Smooth muscle cell (in vitro differentiated cells): ENCODE results near the gene ST6GALNAC1. TPM values are rescaled to one million over a fixed set of nuclear protein-coding genes. Genes with fewer than 3 reads are reported as not detected.
A peak's percentile ranks its signal among the peaks of the same experiment; 100 is the strongest.
"Not testable (repeated sequence)": the region's sequence is repeated elsewhere in the genome, so short reads cannot be mapped to it uniquely, and the experiment has no call there.

ENCODE experiments used
- DNase-seq: peaks from one replicate; lab custom pipeline; 2025; ENCODE audit not compliant: unreplicated experiment; lab: John Stamatoyannopoulos, UW
- H2AFZ ChIP-seq: fragments of 200-600 bp; sonication (generic); 2 replicates; pipeline ENCODE4 v1.6.0; 2016; ENCODE audit warnings: antibody characterized with exemption, low read depth, mild to moderate bottlenecking
- H3F3A ChIP-seq: fragments of 200-600 bp; sonication (generic); 2 replicates; pipeline ENCODE4 v1.6.0; 2017; ENCODE audit warnings: antibody characterized with exemption, low read depth
- H3K27ac ChIP-seq: fragments of 200-600 bp; sonication (generic); 2 replicates; pipeline ENCODE4 v1.5.1; 2016; ENCODE audit warnings: low read depth, mild to moderate bottlenecking
- H3K27me3 ChIP-seq: fragments of 200-600 bp; sonication (generic); 2 replicates; pipeline ENCODE4 v1.6.1; 2016; ENCODE audit warnings: low read depth, mild to moderate bottlenecking
- H3K36me3 ChIP-seq: fragments of 200-600 bp; sonication (generic); 2 replicates; pipeline ENCODE4 v1.5.1; 2016; ENCODE audit warnings: low read depth
- H3K4me1 ChIP-seq: fragments of 200-600 bp; sonication (generic); 2 replicates; pipeline ENCODE4 v1.5.1; 2016; ENCODE audit warnings: low read depth
- H3K4me2 ChIP-seq: fragments of 200-600 bp; sonication (generic); 2 replicates; pipeline ENCODE4 v1.6.0; 2016; ENCODE audit warnings: mild to moderate bottlenecking
- H3K4me3 ChIP-seq: fragments of 200-600 bp; sonication (generic); 2 replicates; pipeline ENCODE4 v1.5.1; 2016; ENCODE audit warnings: mild to moderate bottlenecking
- H3K79me2 ChIP-seq: fragments of 200-600 bp; sonication (generic); 2 replicates; pipeline ENCODE4 v1.6.0; 2016; ENCODE audit warnings: low read depth, mild to moderate bottlenecking
- H3K9ac ChIP-seq: fragments of 200-600 bp; sonication (generic); 2 replicates; pipeline ENCODE4 v1.6.0; 2016; ENCODE audit warnings: low read depth
- H3K9me3 ChIP-seq: fragments of 200-600 bp; sonication (generic); replicated peaks from 2 replicates; pipeline ENCODE4 v1.5.1; 2016; ENCODE audit warnings: low read depth
- H4K20me1 ChIP-seq: fragments of 200-600 bp; sonication (generic); 2 replicates; pipeline ENCODE4 v1.6.0; 2016; ENCODE audit warnings: low read depth
- CTCF ChIP-seq: fragments of 200-600 bp; sonication (generic); IDR thresholded peaks from 2 replicates; pipeline ENCODE4 v1.5.1; 2017; ENCODE audit warnings: borderline replicate concordance, mild to moderate bottlenecking, antibody characterized with exemption; ENCODE audit not compliant: insufficient read depth, poor library complexity, severe bottlenecking
- WGBS: methylation state at CpG from one replicate; pipeline ENCODE4 v1.1.7; 2016; ENCODE audit warnings: low lambda C conversion rate; 5-methylcytosine and 5-hydroxymethylcytosine counted together
- polyA plus RNA-seq: library from polyadenylated mRNA; unstranded; fragments of >200 nt; fragmentation: Nextera tagmentation; extraction: Ambion mirVana; gene quantifications from 2 replicates; pipeline ENCODE4 v1.2.1, GENCODE V29; 2016
- total RNA-seq: library from RNA; depleted of rRNA; stranded (reverse); fragments of >200 nt; gene quantifications from 2 replicates; pipeline ENCODE4 v1.2.3, GENCODE V29; 2014

The ST6GALNAC1 gene
- total and polyA plus RNA-seq, 2 experiments from 2014 or later, result not detected

DNA sequence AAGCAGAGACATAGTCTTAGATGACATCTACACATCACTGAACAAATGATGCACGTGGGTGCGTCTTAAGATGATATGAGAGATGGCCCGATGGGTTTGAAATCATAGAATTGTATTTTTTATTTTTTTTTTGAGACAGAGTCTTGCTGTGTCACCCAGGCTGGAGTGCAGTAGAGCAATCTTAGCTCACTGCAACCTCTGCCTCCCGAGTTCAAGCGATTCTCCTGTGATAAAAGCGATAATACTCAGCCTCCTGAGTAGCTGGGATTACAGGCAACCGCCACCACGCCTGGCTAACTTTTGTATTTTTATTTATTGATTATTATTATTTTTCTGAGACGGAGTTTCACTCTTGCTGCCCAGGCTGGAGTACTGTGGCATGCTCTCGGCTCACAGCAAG lies 5.3 kb downstream of the ST6GALNAC1 start:
- peaks cover 7% of the 10 kb centered on the region for H3K4me1 ChIP-seq
- no peak for DNase-seq
- no peaks in the 10 kb centered on the region for H3K9me3 ChIP-seq
- no peaks in the 10 kb centered on the region for H3K79me2 ChIP-seq
- H4K20me1 ChIP-seq, result no peaks in the 10 kb centered on the region
- H3K4me3 ChIP-seq, result no peak overlapping the region
- 89% methylated on average over 10 of the region's 10 CpGs for WGBS
- no peaks in the 10 kb centered on the region for H3K27me3 ChIP-seq
- H3F3A ChIP-seq, result peaks cover 6% of the 10 kb centered on the region
- H3K4me2 ChIP-seq, result no peak overlapping the region
- H3K27ac ChIP-seq, result no peak overlapping the region
- no peaks in the 10 kb centered on the region for H3K36me3 ChIP-seq
- no peak overlapping the region for H2AFZ ChIP-seq
- TF ChIP-seq CTCF, result no peak
- H3K9ac ChIP-seq, result no peak overlapping the region

DNA sequence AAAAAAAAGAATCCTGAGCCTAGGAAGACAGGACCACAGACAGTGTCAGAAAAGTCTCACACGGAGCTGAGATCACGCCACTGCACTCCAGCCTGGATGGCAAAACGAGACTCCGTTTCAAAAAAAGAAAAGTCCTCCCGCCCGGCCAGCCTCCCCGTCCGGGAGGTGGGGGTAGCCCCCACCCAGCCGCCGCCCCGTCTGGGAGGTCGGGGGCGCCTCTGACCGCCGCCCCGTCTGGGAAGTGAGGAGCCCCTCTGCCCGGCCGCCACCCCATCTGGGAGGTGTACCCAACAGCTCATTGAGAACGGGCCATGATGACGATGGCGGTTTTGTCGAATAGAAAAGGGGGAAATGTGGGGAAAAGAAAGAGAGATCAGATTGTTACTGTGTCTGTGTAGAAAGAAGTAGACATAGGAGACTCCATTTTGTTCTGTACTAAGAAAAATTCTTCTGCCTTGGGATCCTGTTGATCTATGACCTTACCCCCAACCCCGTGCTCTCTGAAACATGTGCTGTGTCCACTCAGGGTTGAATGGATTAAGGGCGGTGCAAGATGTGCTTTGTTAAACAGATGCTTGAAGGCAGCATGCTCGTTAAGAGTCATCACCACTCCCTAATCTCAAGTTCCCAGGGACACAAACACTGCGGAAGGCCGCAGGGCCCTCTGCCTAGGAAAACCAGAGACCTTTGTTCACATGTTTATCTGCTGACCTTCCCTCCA lies 6.9 kb downstream of the ST6GALNAC1 start:
- peak overlapping the region; percentile 87 for H3K27ac ChIP-seq
- not testable (repeated sequence) for H3K4me3 ChIP-seq, H3K27me3 ChIP-seq, H3K4me1 ChIP-seq, H3K79me2 ChIP-seq, H4K20me1 ChIP-seq, H3K36me3 ChIP-seq, H3K9me3 ChIP-seq, DNase-seq, H2AFZ ChIP-seq, H3K9ac ChIP-seq, H3F3A ChIP-seq
- WGBS, result 83% methylated on average over 21 of the region's 27 CpGs
- H3K4me2 ChIP-seq, result peak overlapping the region; percentile 46

- Histone ChIP-seq H4K20me1 (no peaks in the 10 kb centered on the region), H3K27me3 (no peaks in the 10 kb centered on the region), H2AFZ (no peak overlapping the region), H3K79me2 (no peaks in the 10 kb centered on the region), H3K4me3 (no peak overlapping the region), H3K27ac (peak overlapping the region; percentile 87), H3K9me3 (no peaks in the 10 kb centered on the region), H3K4me2 (peak overlapping the region; percentile 46), H3K4me1 (peaks cover 7% of the 10 kb centered on the region), H3K9ac (peak overlapping the region; percentile 27), H3K36me3 (no peaks in the 10 kb centered on the region), H3F3A (peaks cover 6% of the 10 kb centered on the region)
- DNase-seq, result no peak
- TF ChIP-seq CTCF, result no peak
- 33% methylated on average over 8 of the region's 8 CpGs for WGBS
Measured at GRCh38 chr17:76635659-76636360, 7.7 kb downstream of the ST6GALNAC1 start.

GRCh38 chr17:76635039-76635438 lies 8.5 kb downstream of the ST6GALNAC1 start:
- H4K20me1 ChIP-seq, result no peaks in the 10 kb centered on the region
- H3K9me3 ChIP-seq, result no peaks in the 10 kb centered on the region
- DNase-seq, result no peak
- H3K27me3 ChIP-seq, result no peaks in the 10 kb centered on the region
- H3K9ac ChIP-seq, result peak overlapping the region; percentile 27
- H3K36me3 ChIP-seq, result no peaks in the 10 kb centered on the region
- peaks cover 7% of the 10 kb centered on the region for H3K4me1 ChIP-seq
- peak overlapping the region; percentile 46 for H3K4me2 ChIP-seq
- no peak for TF ChIP-seq CTCF
- no peak overlapping the region for H3K4me3 ChIP-seq
- H3K79me2 ChIP-seq, result no peaks in the 10 kb centered on the region
- WGBS, result 37% methylated on average over 5 of the region's 5 CpGs
- no peak overlapping the region for H2AFZ ChIP-seq
- H3F3A ChIP-seq, result peaks cover 6% of the 10 kb centered on the region
- peak overlapping the region; percentile 87 for H3K27ac ChIP-seq
